CD4-positive, alpha-beta T cell treated with Interleukin-1 beta for 1 hour (primary cell): ENCODE data around the gene LHFPL2.
"Not testable (repeated sequence)": the region's sequence is repeated elsewhere in the genome, so short reads cannot be mapped to it uniquely, and the experiment has no call there.

Source experiments
- DNase-seq, 2 donors: peaks; one replicate each; pipeline ENCODE4 v3.0.0-alpha.2; 2020 to 2022

The LHFPL2 gene

DNA sequence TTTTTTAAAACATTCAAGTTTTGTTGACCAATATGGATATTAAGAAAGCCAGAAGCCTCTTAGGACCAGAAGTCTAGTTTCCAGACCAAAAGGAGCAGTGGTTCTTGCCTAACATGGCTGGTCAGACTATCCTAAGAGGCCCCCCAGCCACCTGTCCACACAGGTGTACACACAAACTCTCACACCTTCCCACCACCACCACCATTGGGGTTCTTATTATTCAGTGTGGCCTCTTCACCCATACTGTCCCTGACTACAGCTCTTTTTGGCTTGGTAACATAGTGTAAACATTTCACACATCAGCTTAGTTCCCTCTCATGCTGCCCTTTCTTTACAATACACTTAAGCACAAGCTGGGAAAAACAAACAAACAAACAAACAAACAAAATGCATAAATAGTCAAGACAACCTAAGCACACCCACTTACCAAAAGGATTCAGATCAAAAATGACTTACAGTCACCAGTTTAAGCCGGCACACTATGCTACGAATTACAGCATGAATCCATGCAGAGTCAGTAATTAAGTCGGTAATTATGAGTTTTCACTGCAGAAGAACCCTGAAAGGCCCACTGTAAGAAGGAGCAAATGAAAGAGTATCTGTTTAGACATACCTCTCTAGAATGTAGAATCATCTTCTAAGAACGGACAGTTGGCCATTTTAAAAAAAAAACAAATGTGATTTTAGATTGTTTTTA, 9.5 kb downstream of the LHFPL2 start:
- no peak for DNase-seq

DNA sequence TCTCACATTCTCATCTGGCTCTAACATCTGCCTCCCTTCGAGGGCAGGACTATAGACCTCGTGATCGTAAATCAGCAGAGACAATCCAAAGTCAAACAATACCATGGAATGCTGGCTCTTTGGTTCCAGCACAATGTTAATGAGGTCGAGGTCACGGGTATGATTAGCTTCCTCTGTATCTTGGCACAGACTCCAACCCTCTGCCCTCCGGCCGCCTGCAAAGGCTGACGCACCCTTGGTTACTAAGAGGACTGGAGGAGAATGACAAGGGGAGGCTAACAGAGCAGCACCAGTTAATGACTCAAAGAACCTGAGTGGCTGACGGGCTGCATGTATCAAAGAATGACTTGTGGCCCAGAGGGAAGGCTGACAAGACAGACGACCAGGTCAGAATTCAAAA, 10.1 kb downstream of the LHFPL2 start:
- DNase-seq = no peak

DNA sequence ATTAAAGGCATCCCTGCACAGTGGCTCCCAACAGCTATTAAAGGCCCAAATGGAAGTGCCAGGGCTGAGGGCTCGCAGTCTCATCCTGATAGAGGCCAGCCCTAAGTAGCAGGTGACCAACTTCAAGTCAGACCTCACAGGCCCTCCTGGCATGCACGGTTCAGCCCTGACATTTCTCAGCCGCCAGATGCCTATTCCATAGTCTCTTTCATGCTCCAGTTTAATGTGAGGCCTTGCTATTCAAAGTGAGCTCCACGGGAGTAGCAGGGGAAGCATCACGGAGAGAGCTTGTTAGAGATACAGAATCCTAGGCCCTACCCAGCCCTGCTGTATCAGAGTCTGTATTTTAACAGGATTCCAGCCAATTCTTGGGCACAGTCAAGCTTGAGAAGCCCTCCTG, 11.1 kb downstream of the LHFPL2 start:
- no peak for DNase-seq

DNA sequence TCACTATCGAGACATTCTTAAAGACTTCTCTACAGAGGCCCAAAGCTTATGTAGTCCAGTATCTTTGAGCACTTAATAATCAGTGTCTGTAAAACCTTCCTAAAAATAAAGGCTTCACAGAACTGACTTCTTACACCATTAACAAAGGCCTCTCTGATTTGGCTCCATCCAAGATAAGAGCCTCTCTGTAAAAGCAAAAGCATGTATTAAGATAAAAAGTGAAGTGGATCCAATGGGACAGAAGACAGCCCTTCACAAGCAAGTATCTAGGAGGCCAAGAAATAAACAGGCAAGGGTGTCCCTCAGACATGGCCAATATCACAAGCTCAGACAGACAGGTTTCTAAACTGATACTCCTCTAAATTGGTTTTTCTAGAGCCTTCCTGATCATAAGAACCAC, 11.9 kb downstream of the LHFPL2 start:
- DNase-seq = no peak

DNA sequence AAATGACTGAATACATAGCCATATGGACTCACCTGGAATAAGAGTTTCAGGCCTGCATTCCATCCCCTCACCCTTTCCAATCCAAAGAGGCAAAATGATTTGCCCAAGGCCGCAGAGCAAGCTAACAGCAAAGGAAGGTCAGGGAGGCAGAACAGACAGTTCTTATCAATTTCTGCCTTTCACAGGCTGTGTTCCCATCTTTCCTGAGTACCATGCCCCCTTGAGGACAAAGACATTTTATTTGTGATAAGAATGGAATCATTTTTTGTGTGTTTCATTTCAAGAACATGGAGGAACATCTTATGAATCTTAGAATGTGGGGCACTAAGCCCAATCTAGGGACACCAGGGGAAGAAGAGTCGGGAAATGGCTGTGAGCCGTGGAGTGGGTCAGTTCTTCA, 13.9 kb downstream of the LHFPL2 start:
- DNase-seq = no peak

DNA sequence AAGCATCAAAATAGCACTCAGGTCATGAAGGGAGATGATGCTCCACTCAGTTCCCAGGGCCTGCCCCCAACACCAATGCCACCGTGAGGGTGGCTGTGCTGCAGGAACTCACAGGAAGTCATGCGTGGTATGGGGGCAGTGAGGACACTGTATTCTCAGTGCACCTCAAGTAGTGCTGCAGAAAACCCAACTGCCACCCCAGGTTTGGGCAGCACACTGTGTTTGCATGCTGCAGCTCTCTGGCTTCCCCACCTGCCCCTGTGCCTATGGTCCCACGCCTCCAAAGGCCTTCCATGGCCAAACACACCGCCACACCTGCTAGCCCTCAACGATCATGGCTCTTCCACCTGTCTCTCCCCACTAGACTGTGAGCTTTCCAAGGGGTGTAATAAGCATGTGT, 14.3 kb downstream of the LHFPL2 start:
- DNase-seq = no peak

DNA sequence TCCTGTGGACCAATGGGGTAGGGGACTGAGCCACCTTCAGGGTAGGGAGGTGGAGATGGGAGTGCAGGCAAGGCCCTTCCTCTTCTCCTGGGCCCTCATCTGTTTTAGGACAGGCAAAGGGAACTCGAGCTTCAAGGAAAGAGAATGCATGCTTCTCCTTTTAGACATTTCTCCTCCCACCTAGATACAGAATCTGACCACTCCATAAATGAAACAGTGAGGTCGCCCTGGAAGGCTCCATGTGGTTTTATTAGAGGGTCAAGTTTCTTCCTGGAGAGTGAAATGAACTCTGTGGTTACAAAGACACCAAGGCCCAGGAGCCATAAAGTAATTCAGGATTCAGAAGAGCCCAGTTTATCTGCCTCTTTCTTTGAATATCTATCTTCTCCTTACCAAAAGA, 14.9 kb downstream of the LHFPL2 start:
- no peak for DNase-seq

DNA sequence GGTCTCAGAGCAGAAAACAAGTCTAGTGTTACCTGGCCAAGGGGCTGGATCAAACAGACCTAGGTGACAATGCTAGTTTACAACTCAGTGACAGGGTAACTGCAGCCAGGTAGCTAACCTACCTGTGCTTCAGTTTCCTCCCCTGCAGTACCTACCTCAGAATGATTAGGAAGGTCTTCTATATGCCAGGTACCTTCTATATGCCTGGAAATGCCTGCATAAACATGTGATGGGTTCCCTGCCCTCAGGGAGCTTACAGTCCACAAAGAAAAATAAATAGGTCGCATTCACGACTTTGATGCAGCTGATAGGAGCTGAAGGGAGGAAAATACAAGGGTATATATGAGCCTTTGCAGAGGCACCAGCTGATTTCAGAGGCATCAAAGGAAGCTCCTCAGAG, 16.1 kb downstream of the LHFPL2 start:
- no peak for DNase-seq

DNA sequence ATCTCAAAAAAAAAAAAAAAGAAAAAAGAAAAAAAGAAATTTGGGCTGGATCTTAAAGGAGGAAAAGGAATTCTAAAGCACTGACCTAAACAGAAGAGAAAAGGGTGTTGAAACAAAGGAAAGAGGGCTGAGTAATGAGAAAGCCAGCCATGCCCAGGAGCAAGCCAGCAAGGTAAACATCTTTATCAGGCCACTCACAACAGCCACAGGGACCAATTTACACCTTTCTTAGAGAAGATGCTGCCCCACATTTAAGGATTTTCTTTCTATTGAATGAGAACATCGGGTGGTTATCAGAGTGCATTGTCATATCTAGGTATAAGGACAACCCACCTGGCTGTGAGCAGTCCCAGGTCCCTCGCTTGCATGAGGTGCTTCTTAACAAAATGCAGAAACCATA, 16.6 kb downstream of the LHFPL2 start:
- no peak for DNase-seq

DNA sequence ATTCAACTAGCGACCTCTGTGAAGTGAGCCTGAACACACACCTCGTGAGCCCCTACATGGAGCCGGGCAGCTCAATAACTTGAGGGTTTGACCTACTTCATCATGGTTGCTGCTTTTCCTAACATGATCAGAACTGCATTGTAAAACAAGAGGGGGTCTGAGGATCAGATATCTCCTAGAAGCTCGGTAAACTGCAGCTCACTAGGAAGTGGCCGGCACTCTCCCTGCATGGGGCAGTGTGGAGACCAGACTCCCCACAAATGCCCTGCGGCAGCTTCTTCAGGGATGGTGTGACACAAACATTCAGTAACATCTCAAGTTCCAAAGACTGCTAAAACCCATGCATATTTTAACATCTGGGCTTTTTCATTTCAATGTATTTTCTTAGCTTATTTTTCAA, 18.5 kb downstream of the LHFPL2 start:
- DNase-seq = no peak

DNA sequence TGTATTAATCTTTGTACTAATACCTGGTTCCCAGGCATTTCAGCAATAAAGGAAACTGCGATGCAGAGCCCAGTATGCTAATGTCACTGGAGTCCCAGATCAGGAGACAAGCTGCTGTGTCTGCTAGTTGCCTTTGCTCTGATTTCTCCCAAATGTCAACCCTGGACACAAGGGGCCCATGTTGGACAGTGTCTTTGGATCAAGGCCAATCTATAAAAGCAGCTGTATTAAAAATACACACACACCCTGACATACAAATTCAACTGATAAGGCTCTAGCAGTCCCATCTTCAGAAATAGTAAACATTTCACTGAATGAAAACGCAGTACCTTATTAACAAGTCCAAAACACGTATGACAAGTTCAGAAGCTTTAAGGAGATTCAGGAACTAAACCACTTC, 18.9 kb downstream of the LHFPL2 start:
- no peak for DNase-seq

DNA sequence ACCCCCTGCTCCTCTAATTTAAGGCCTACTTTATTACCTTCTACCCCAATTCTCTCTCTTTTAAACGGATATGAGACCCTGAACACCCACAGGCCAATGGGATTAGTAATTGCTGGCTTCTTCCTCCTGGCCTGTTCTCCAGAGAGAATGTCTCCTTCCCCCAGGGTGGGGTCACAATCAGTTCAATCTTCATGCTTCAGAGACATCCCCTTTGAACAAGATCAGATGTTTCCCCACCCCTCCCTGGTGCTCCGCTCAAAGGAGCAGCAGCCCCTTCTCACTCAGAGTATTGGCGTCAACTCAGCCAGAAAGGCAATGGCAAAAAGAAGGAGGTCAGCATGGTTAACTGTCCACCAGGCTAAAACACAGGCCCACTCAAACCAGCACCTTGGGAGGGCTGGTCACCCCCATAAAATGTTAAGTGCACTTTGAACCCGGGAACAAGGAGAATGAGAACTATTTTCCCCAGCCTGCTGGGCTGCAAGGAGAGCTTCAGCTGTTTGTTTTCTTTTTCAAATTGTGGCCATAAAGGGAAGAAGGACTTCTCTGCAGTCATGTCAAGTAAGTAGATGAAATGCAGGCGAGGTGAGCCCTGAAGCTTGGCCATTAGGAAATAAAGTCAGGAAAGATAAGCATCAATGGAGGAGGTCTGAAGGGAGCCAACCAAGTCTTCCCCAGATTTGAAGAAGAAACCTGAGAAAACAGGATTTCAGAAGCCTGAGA, 20.1 kb downstream of the LHFPL2 start:
- DNase-seq = no peak

DNA sequence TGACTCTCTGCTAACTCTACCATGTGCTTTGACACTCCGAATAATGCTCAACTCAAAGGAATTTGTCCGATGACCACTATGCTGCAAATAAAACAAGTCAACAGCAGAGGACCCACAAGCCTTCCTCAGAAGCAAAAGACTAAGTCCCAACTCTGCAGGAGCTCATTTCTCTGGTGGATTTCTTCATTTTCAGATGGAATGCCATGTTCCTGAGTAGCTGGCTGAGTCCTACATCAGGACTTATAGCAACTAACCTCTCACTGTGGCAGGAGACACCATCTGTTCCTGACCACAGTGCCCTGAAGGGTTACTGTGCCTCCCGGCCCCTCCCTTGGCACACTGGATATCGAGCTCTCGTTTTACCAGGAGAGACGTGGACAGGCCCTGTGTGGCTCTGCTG, 20.8 kb downstream of the LHFPL2 start:
- no peak for DNase-seq

DNA sequence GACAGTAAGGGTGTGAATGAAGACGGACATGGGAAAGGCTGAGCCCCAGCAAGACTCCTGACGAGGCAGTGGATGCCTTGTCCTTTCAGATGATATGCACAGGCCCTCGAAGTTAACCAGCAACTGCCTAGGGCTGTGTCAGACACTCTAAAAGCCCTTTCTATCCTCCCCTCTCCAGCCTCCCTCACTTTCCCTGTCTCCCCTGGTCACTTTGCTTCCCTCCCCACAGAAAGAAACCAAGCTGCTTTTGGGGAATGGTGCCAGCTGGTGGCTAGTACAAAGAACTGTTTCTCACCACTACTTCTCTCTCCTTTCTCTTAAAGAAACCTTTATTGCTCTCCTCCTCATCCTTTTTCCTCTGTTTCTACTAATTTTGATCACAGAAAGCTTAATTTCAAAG, 21.4 kb downstream of the LHFPL2 start:
- no peak for DNase-seq

DNA sequence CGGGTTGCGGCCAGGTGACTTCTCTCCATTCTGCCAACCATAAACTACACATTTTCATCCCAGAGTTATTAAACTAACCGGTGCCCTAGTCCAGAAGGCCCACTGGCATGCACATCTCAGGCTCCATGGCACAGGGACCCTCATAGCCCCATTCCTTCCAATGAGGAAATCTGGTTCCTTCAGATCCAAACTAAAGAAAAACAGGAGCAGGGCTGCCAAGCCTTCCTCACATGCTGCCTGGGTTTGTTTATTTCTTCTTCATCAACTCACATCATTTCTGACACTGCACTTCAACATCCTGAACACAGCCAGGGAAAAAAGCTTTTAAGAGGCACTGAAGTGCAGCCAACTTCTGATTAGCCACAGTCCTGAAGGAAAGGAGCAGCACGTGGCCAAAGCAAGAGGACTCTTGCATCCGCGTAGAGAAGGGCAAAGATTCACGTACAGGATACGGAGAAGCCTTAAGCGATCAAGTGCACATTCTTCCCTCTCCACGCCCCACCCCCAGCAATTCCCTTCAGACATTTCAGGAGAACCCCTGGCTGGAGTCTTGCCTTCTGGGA, 22.5 kb downstream of the LHFPL2 start:
- no peak for DNase-seq

DNA sequence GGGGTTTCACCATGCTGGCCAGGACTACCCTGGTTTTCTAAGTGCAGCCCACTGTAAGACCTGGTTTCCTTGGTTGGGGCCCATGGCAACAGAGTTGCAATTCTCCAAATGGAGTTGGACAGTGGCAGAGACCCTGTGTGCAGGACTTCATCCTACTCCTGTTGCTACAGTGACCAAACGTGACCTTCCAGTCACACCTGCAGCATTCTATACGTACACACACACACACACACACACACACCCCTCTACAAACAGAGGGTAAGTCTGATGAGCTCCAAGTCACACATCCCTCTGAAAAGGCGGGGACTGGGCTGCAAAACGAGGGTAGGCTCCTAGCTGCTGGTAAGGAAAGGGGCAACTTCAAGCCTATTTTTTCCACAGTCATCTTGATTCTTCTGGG, 23.6 kb downstream of the LHFPL2 start:
- DNase-seq = no peak

DNA sequence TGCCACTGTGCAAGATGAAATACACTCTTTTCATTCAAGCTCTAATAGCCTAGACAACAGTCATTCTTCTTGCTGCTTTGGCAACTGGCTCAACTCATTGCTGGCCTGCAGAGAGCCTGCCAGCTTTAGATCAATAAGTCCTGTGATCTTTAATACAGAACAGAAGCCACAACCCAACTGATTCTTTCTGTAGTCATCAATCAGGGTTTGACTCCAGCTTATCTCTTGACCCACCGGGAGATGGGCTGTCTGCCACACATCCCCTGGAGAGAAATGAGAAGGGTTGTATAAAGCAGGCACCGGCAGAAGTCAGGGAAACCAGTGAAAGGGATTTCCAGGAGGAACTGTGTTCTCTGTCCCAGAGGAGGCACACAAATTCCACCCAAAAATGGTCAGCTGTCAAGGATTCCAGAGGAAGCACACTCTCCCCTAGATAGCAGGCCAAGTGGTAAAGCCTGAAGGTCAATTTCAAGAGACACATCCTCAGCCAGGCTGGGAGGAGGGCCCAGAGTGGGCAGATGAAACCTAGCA, 24.5 kb downstream of the LHFPL2 start:
- DNase-seq = no peak

DNA sequence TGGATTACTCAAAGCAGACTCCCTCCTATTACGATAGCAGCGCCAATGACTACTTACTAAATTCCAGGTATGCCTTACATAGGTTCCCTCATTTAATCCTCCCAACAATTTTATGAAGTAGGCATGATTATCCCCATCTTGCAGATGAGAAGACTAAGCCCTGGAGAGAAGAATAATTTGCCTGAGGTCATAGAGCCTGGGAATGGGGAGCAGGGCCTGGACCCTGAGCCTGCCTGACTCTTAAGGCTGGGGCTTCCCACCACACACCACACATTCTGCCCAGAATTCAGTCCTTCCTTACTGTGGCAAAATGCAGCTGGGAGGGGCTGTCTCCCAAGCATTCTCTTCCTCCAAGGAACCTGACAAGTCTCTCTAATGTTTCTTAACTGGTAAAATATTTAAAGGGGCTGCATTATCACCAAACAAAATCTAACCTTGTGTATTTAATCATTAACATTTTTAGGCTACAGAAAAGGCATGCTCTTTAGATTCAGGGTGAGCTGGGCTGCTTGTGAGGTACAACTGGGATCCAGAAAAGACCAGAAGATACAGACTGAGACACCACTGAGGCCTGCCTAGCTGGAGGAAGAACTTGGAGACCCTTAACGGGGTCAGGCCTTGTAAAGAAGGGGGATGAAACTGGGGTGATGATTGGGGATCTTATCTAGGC, 26.1 kb downstream of the LHFPL2 start:
- DNase-seq = no peak

DNA sequence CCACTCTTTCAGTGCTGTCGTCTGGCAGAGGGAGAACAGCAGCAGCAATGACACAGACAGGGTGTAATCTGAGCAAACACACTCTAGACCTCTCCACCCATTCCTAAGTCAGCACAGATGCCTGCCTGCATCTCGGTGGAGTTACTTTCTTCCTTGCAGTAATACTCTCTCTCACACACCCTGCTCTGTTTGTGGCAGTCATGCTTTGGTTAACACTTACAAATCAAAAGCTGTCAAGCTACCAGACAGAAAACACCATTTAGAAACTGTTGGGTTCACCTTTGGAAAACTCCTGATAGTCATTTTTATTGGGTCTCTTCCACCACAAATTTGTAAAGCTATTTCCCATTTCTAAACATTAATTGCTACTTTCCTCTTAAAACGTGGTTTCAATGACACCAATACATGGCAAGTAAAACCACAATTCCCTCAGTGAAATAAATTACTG, 27.3 kb downstream of the LHFPL2 start:
- DNase-seq = no peak

DNA sequence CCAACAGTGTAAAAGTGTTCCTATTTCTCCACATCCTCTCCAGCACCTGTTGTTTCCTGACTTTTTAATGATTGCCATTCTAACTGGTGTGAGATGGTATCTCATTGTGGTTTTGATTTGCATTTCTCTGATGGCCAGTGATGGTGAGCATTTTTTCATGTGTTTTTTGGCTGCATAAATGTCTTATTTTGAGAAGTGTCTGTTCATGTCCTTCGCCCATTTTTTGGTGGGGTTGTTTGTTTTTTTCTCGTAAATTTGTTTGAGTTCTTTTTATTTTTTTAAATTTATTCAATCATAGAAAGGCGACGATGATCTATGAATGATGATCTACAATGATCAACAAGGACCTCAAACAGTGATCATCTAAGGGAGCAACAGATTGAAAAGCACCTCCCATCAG, 28.5 kb downstream of the LHFPL2 start:
- not testable (repeated sequence) for DNase-seq

DNA sequence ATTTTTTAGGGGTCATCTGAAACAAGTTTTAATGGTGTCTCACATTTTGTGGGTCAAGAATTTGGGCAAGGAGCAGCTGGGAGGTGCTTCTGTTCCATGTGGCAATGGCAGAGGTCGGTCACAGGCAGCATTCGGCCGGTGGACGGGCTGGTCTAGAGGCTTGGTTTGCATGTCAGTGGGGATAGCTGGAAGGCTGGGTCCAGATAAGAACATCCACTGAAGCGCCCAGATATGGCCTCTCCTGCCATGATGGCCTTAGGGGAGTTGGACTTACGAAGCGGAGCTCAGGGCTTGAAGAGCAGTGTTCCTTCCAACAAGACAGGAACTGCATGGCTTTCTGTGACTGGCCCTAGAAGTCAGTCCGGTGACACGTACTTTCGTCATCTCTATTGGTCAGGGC, 30.3 kb downstream of the LHFPL2 start:
- DNase-seq = no peak

DNA sequence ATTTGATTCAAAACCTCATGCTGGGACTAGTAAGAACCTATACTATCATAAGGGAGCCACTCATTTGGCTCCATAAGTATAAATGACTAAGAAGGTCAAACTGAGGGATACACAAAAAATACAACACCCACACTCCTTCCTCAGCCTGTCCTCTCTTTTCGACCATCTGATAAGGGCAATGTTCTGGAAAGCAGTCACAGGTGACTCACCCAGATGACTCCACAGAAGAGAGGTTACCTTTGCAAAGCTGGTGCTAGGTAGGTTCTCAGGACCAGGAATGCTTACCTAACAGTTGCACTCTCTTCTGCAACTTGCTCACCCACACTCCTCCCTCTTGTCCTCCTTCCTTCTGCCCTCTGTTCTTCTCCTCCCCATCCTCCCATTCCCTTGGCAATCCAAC, 32.9 kb downstream of the LHFPL2 start:
- DNase-seq = no peak

DNA sequence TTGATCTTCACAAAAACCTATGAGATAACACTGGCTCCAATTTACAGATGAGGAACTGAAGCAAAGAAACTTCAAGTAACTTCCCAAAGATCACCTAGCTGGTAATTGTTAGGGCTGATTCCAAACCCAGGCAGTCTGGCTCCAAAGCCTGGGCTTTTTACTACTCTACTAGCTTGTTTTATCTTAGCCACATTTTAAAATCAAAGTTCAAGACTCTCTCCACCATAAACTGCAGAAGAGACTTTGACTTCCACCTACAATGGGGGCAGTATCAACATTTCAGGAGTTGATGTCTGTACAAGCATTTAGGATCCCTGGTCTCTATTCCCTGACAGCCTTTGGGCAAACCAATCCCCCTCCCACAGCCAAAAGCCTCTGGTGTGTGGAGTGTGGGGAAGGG, 33.8 kb downstream of the LHFPL2 start:
- DNase-seq = no peak

DNA sequence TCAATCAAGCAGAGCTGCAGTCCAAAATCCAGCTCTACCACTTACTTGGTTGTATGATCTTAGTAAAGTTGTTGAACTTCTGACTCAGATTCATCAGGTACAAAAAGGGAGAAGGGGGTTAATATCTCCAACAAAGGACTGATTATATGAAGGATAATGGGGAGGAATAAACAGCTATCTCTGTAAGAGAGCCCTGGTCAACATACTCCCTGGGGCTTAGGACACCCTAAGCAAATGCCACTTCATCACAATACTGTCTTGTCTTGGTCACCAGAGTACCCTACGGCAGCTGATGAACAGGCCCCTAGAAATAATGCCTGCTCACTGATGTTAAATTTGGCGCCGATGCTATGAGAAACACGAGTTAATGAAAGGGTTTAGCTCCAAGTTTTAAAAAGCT, 34.8 kb downstream of the LHFPL2 start:
- no peak for DNase-seq
